HEK293 (cell line): ENCODE data around the gene SH3GL1.
A peak's percentile ranks its signal among the peaks of the same experiment; 100 is the strongest.

Experiments
- CTCF ChIA-PET: fragments of 350-600 bp; formaldehyde crosslinking; extraction: SDS; loops from one replicate; lab custom pipeline; 2021; ENCODE audit warnings: antibody characterized with exemption; lab: Yijun Ruan, JAX
- POLR2A ChIA-PET: fragments of 300-600 bp; formaldehyde crosslinking; extraction: SDS; loops from one replicate; lab custom pipeline; 2020; ENCODE audit warnings: antibody characterized with exemption, inconsistent platforms; lab: Yijun Ruan, JAX
- H3K27ac ChIP-seq: fragments of 200-500 bp; sonication (Bioruptor generic); 2 replicates; pipeline ENCODE4 v1.5.1; 2014; ENCODE audit warnings: low read depth, low read length, control low read depth, inconsistent platforms; ENCODE audit errors: extremely low read depth
- H3K36me3 ChIP-seq, 2 experiments: fragments of 200-500 bp in 1 of 2; sonication (Bioruptor generic) in 1 of 2; 1 replicate in 1 of 2; 2 replicates in 1 of 2; pipeline ENCODE4 v1.5.1; 2014 to 2017; ENCODE audit warnings: inconsistent platforms in 2 of 2, low read length in 2 of 2; ENCODE audit not compliant: control insufficient read depth in 2 of 2, insufficient read depth in 1 of 2
- H3K4me1 ChIP-seq: fragments of 200-500 bp; sonication (Bioruptor generic); 2 replicates; pipeline ENCODE4 v1.5.1; 2014; ENCODE audit warnings: mild to moderate bottlenecking, low read length, inconsistent platforms; ENCODE audit not compliant: control insufficient read depth, insufficient read depth
- H3K4me3 ChIP-seq: 2 replicates; pipeline ENCODE4 v1.5.1; 2011; ENCODE audit warnings: low read depth, mild to moderate bottlenecking, control low read depth, low read length, moderate library complexity
- H3K9me3 ChIP-seq: fragments of 200-500 bp; sonication (Bioruptor generic); 2 replicates; pipeline ENCODE4 v1.5.1; 2014; ENCODE audit warnings: low read depth, low read length, inconsistent platforms; ENCODE audit not compliant: control insufficient read depth, insufficient read depth
- GLIS2 ChIP-seq: fragments of 450-650 bp; formaldehyde crosslinking; IDR thresholded peaks from 2 replicates; pipeline ENCODE4 v1.5.1; 2016; ENCODE audit warnings: missing biosample characterization, missing genetic modification characterization
- MEIS1 ChIP-seq: sonication (generic); formaldehyde crosslinking; IDR thresholded peaks from 2 replicates; pipeline ENCODE4 v1.8.1; 2022; ENCODE audit warnings: missing genetic modification reagents, mild to moderate bottlenecking, borderline replicate concordance
- PRDM1 ChIP-seq: fragments of 450-650 bp; formaldehyde crosslinking; IDR thresholded peaks from 2 replicates; pipeline ENCODE4; 2016; ENCODE audit warnings: missing biosample characterization, missing genetic modification characterization
- RBAK ChIP-seq: fragments of 450-650 bp; formaldehyde crosslinking; IDR thresholded peaks from 2 replicates; pipeline ENCODE4 v1.5.1; 2016; ENCODE audit warnings: missing biosample characterization, missing genetic modification characterization
- SP2 ChIP-seq: fragments of 450-650 bp; formaldehyde crosslinking; IDR thresholded peaks from 2 replicates; pipeline ENCODE4 v1.5.1; 2016; ENCODE audit warnings: missing biosample characterization, missing genetic modification characterization
- YY1 ChIP-seq: fragments of 450-650 bp; formaldehyde crosslinking; IDR thresholded peaks from 2 replicates; pipeline ENCODE4 v1.5.1; 2018; ENCODE audit warnings: missing biosample characterization, missing genetic modification characterization
- ZNF112 ChIP-seq: fragments of 450-650 bp; formaldehyde crosslinking; IDR thresholded peaks from 2 replicates; pipeline ENCODE4 v1.5.0; 2017; ENCODE audit warnings: missing biosample characterization, missing genetic modification characterization
- ZNF132 ChIP-seq: fragments of 450-650 bp; formaldehyde crosslinking; IDR thresholded peaks from 2 replicates; pipeline ENCODE4 v1.5.1; 2017; ENCODE audit warnings: missing biosample characterization, missing genetic modification characterization, borderline replicate concordance
- ZNF138 ChIP-seq: fragments of 450-650 bp; formaldehyde crosslinking; IDR thresholded peaks from 2 replicates; pipeline ENCODE4 v1.5.1; 2016; ENCODE audit warnings: missing biosample characterization, missing genetic modification characterization, borderline replicate concordance
- ZNF140 ChIP-seq: fragments of 450-650 bp; formaldehyde crosslinking; IDR thresholded peaks from 2 replicates; pipeline ENCODE4 v1.5.1; 2016; ENCODE audit warnings: missing biosample characterization, missing genetic modification characterization
- ZNF157 ChIP-seq: fragments of 450-650 bp; formaldehyde crosslinking; IDR thresholded peaks from 2 replicates; pipeline ENCODE4 v1.5.1; 2016; ENCODE audit warnings: missing biosample characterization, missing genetic modification characterization
- ZNF223 ChIP-seq: fragments of 450-650 bp; formaldehyde crosslinking; IDR thresholded peaks from 2 replicates; pipeline ENCODE4 v1.5.1; 2016; ENCODE audit warnings: missing biosample characterization, missing genetic modification characterization
- ZNF24 ChIP-seq: fragments of 450-650 bp; formaldehyde crosslinking; IDR thresholded peaks from 2 replicates; pipeline ENCODE4 v1.5.1; 2016; ENCODE audit warnings: missing biosample characterization, missing genetic modification characterization
- ZNF248 ChIP-seq: fragments of 450-650 bp; formaldehyde crosslinking; IDR thresholded peaks from 2 replicates; pipeline ENCODE4 v1.5.1; 2017; ENCODE audit warnings: missing biosample characterization, missing genetic modification characterization
- ZNF366 ChIP-seq: fragments of 450-650 bp; formaldehyde crosslinking; conservative IDR thresholded peaks from 2 replicates; pipeline ENCODE4 v1.5.1; 2016; ENCODE audit warnings: missing biosample characterization, missing genetic modification characterization
- ZNF423 ChIP-seq: fragments of 450-650 bp; formaldehyde crosslinking; IDR thresholded peaks from 2 replicates; pipeline ENCODE4 v1.5.1; 2016; ENCODE audit warnings: missing biosample characterization, missing genetic modification characterization
- ZNF555 ChIP-seq: fragments of 450-650 bp; formaldehyde crosslinking; conservative IDR thresholded peaks from 2 replicates; pipeline ENCODE4 v1.5.1; 2017; ENCODE audit warnings: missing biosample characterization, mild to moderate bottlenecking, missing genetic modification characterization, inconsistent platforms
- ZNF600 ChIP-seq: fragments of 450-650 bp; formaldehyde crosslinking; IDR thresholded peaks from 2 replicates; pipeline ENCODE4 v1.5.1; 2016; ENCODE audit warnings: missing biosample characterization, missing genetic modification characterization
- ZNF707 ChIP-seq: fragments of 450-650 bp; formaldehyde crosslinking; IDR thresholded peaks from 2 replicates; pipeline ENCODE4 v1.5.1; 2016; ENCODE audit warnings: missing biosample characterization, missing genetic modification characterization
- ZNF785 ChIP-seq: fragments of 450-650 bp; formaldehyde crosslinking; IDR thresholded peaks from 2 replicates; pipeline ENCODE4 v1.5.1; 2016; ENCODE audit warnings: missing biosample characterization, missing genetic modification characterization
- ZNF791 ChIP-seq: fragments of 450-650 bp; formaldehyde crosslinking; IDR thresholded peaks from 2 replicates; pipeline ENCODE4 v1.5.1; 2016; ENCODE audit warnings: missing biosample characterization, missing genetic modification characterization
- TF ChIP-seq, protein P1 (sequence below): fragments of 450-650 bp; formaldehyde crosslinking; IDR thresholded peaks from 2 replicates; pipeline ENCODE4 v1.5.1; 2016; ENCODE audit warnings: missing biosample characterization, missing genetic modification characterization
- TF ChIP-seq, protein P2 (sequence below): fragments of 450-650 bp; formaldehyde crosslinking; IDR thresholded peaks from 2 replicates; pipeline ENCODE4 v1.5.1; 2016; ENCODE audit warnings: missing biosample characterization, missing genetic modification characterization
- TF ChIP-seq, protein P3 (sequence below): fragments of 450-650 bp; formaldehyde crosslinking; IDR thresholded peaks from 2 replicates; pipeline ENCODE4 v1.5.1; 2016; ENCODE audit warnings: missing biosample characterization, missing genetic modification characterization
- TF ChIP-seq, protein P4 (sequence below): fragments of 450-650 bp; formaldehyde crosslinking; IDR thresholded peaks from 2 replicates; pipeline ENCODE4 v1.5.1; 2016; ENCODE audit warnings: missing biosample characterization, missing genetic modification characterization, borderline replicate concordance

SH3GL1 gene

DNA sequence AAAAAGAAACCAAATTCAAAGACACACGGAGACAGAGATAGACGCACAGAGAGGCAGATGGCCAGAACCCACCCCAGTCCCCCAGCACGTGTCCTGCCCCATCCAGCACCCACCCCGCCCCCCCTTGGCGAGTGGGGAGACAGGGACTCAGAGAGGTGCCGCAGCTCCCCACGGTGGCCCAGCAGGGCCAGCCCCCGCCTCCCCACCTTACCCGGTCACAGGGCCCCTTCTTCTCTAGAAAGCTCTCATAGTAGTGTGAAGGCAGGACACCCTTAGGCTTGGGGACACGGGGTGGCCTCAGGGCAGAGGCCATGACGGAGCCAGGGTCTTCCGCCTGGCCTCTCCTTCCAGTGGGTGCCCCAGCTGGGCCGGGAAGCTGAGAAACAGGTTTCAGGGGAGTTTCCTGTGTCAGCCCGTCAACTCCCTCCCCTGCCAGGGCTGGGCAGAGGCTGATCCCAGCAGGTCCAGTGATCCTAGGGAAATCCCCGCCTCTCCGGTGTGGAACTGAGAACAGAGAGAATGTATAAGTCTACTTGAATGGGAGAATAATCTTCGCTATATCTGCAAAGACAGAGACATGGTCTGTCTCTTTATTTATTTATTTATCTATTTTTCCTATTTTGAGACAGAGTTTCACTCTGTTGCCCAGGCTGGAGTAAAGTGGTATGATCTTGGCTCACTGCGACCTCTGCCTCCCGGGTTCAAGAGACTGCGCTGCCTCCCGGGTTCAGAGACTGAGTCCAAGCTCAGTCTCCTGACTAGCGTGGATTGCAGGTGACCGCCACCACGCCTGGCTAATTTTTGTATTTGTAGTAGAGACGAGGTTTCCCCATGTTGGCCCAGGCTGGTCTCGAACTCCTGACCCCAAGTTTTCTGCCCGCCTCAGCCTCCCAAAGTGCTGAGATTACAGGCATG is 61.6 kb downstream of the SH3GL1 start, which contains the start of gene STAP2:
TSS of gene STAP2 (minus strand) at position 387 of the 915 bp plus-strand sequence. CDS start at position 313, 74 bp downstream.
- H3K36me3 ChIP-seq: no peaks in the 10 kb centered on the region
- no peak within 1 kb of the TSS for H3K27ac ChIP-seq
- ChIA-PET POLR2A (no interaction called here), CTCF (interaction anchor here (0.7 to 1.5 kb wide), 3 partner anchors 8 to 71 kb away, joined by 3 to 5 read pairs (median 3); no protein-coding TSS in a partner anchor)
- no peaks in the 10 kb centered on the region for H3K9me3 ChIP-seq
- TF ChIP-seq SP2: peak; percentile 53
- no peak for TF ChIP-seq ZNF791 (tag by site-specific recombination)
- H3K4me1 ChIP-seq: peaks cover 3% of the 10 kb centered on the region; the same call in 1 of the 2 replicates
- no peak within 1 kb of the TSS for H3K4me3 ChIP-seq

DNA sequence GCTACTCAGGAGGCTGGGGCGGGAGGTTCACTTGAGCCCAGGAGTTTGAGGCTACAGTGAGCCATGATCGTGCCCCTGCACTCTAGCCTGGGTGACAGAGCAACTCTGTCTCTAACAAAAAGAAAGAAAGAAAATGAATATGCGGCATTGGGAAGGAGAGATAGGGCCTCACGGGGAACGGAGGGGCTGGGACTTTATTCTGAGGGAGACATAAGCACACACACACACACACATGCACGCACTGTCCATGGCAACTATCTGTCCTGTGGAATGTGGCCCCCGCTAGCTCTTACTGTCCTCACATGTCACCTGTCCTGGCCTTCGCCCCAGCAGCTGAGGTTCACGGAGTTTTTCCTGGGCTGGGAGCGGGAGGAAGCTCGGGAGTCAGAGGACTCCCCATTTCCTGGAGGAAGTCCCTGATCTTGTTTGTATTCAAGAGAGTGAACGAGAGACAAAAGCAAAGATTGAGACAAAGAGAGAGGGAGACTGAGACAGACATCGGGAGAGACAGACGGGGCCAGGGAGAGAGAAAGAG is 62.4 kb downstream of the SH3GL1 start:
- Histone ChIP-seq H3K4me3 (no peak overlapping the region), H3K4me1 (peaks cover 3% of the 10 kb centered on the region; the same call in 1 of the 2 replicates), H3K27ac (no peak overlapping the region), H3K36me3 (no peaks in the 10 kb centered on the region), H3K9me3 (no peaks in the 10 kb centered on the region)
- POLR2A ChIA-PET: no interaction called here
- TF ChIP-seq ZNF138 (tag by site-specific recombination) (no peak), ZNF223 (tag by site-specific recombination) (no peak), ZNF600 (no peak)
- TF ChIP-seq, protein P1, sequence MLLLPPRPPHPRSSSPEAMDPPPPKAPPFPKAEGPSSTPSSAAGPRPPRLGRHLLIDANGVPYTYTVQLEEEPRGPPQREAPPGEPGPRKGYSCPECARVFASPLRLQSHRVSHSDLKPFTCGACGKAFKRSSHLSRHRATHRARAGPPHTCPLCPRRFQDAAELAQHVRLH (tag by site-specific recombination): no peak
- TF ChIP-seq, protein P2, sequence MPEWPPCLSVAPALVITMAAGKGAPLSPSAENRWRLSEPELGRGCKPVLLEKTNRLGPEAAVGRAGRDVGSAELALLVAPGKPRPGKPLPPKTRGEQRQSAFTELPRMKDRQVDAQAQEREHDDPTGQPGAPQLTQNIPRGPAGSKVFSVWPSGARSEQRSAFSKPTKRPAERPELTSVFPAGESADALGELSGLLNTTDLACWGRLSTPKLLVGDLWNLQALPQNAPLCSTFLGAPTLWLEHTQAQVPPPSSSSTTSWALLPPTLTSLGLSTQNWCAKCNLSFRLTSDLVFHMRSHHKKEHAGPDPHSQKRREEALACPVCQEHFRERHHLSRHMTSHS: no peak
- TF ChIP-seq, protein P3, sequence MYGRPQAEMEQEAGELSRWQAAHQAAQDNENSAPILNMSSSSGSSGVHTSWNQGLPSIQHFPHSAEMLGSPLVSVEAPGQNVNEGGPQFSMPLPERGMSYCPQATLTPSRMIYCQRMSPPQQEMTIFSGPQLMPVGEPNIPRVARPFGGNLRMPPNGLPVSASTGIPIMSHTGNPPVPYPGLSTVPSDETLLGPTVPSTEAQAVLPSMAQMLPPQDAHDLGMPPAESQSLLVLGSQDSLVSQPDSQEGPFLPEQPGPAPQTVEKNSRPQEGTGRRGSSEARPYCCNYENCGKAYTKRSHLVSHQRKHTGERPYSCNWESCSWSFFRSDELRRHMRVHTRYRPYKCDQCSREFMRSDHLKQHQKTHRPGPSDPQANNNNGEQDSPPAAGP: no peak
- CTCF ChIA-PET: interaction anchor here (0.7 to 1.5 kb wide), 2 partner anchors 71 to 130 kb away, joined by 4 to 5 read pairs; no protein-coding TSS in a partner anchor

DNA sequence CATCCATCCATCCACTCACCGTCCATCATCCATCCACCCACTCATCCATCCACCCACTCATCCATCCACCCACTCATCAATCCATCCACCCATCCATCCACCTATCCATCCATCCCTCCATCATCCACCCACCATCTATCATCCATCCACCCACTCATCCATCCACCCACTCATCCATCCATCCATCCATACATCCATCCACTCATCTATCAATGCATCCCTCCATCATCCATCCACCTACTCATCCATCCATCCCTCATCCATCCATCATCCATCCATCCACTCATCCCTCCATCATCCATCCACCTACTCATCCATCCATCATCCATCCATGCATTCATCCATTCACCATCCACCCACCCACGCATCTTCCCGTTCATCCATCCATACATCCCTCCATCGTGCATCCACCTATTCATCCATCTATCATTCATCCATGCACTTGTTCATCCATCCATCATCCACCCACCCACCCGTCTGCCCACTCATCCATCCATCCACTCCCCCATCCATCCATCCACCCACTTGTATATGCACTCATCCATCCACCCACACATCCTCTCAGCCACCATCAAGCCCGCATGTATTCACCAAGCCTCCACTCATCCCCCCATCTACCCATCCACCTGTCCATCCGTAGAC is 65.3 kb downstream of the SH3GL1 start:
- Histone ChIP-seq H3K4me3 (no peak overlapping the region), H3K9me3 (no peaks in the 10 kb centered on the region), H3K27ac (no peak overlapping the region), H3K4me1 (no peaks in the 10 kb centered on the region), H3K36me3 (no peaks in the 10 kb centered on the region)
- CTCF ChIA-PET: interaction anchor here (0.6 to 0.7 kb wide), 2 partner anchors 100 to 188 kb away, joined by 3 to 4 read pairs; no protein-coding TSS in a partner anchor
- POLR2A ChIA-PET: no interaction called here
- no peak for TF ChIP-seq YY1 (tag by site-specific recombination)
- TF ChIP-seq, protein P4, sequence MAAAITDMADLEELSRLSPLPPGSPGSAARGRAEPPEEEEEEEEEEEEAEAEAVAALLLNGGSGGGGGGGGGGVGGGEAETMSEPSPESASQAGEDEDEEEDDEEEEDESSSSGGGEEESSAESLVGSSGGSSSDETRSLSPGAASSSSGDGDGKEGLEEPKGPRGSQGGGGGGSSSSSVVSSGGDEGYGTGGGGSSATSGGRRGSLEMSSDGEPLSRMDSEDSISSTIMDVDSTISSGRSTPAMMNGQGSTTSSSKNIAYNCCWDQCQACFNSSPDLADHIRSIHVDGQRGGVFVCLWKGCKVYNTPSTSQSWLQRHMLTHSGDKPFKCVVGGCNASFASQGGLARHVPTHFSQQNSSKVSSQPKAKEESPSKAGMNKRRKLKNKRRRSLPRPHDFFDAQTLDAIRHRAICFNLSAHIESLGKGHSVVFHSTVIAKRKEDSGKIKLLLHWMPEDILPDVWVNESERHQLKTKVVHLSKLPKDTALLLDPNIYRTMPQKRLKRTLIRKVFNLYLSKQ (tag by site-specific recombination): no peak
- TF ChIP-seq RBAK (tag by site-specific recombination): no peak
- TF ChIP-seq GLIS2 (tag by site-specific recombination): no peak
- TF ChIP-seq ZNF707 (tag by site-specific recombination): 0 out of 2 replicates have a peak, but pooled peaks have one; percentile 9
- TF ChIP-seq, protein P3: no peak
- no peak for TF ChIP-seq ZNF423 (tag by site-specific recombination)
- peak; percentile 33; the same call in 1 of the 2 replicates for TF ChIP-seq ZNF248 (tag by site-specific recombination)
- TF ChIP-seq MEIS1: no peak
- no peak for TF ChIP-seq PRDM1 (tag by site-specific recombination)
- no peak for TF ChIP-seq ZNF24 (tag by site-specific recombination)
- TF ChIP-seq ZNF157 (tag by site-specific recombination): peak; percentile 29; the same call in 1 of the 2 replicates
- TF ChIP-seq ZNF366 (tag by site-specific recombination): peak; percentile 100
- TF ChIP-seq ZNF555 (tag by site-specific recombination): no peak
- TF ChIP-seq ZNF785 (tag by site-specific recombination): 0 out of 2 replicates have a peak, but pooled peaks have one; percentile 60
- TF ChIP-seq ZNF132 (tag by site-specific recombination): no peak
- no peak for TF ChIP-seq ZNF112
- TF ChIP-seq ZNF140 (tag by site-specific recombination): no peak
